NCI-H748 treated with DMSO at 0.1 percent for 48 hours (cell line): ENCODE results near the gene GSAP.

Experiments
- DNase-seq: peaks from one replicate; lab custom pipeline; 2025; lab: John Stamatoyannopoulos, UW

The GSAP gene

GRCh38 chr7:77327067-77327931 lies 88.8 kb downstream of the GSAP start:
- DNase-seq: no peak

DNA sequence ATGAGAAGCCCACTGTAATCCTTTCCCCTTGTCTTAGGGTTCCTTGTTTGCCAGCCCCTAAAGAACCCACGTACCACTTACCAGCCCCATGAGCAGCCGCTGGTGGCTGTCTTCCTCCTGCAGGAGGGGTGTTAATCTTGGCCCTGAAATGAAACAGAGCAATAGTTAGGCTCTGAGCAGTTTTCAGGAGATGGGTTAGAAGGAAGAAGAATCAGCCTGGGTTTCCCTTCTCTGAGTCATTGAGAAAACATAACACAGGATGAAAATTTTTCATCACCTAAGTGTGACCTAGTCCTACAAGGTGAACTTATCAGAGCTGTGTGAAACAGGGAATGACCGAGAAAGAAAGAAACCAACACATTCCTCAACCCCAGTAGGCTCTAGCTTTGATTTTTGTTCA lies 90.0 kb downstream of the GSAP start:
- DNase-seq: no peak

GRCh38 chr7:77321300-77321699 lies 94.8 kb downstream of the GSAP start:
- DNase-seq: no peak

DNA sequence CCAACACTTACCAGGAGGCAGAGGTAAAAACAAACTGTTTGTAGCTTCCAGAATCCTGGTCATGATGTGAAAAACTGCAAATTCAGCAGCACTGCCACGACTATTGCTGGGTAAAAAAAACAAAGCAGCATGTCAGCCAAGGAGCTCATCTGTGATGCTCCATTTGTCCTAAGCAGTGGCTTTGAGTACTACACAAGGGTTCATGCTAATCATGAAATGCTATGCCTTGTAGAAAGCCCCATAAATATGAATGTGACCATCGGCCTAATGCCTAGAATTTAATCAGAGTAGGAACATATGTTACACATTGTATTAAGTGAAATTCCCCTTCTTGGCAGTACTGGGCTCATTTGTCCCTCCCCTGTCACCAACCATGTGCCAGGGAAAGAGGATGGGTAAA lies 95.4 kb downstream of the GSAP start:
- DNase-seq: no peak

DNA sequence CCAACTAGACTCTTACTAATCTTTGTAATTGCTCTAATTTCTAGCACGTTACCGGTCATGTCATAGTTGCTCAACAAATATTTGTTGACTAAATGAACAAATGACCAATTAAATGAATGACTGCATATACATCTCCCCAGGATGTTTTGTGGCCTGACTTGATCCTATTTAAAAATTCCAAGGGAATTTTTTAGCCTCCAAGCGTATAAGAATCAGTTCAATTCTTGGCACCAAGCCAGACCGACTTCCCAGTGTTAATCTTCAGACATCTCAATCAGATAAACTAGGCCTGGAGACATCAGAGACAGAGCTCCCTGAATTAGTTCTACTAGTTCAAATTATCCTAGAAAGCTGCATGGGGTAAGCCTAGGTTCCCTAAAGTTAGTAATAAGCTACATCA lies 96.0 kb downstream of the GSAP start:
- DNase-seq: no peak

DNA sequence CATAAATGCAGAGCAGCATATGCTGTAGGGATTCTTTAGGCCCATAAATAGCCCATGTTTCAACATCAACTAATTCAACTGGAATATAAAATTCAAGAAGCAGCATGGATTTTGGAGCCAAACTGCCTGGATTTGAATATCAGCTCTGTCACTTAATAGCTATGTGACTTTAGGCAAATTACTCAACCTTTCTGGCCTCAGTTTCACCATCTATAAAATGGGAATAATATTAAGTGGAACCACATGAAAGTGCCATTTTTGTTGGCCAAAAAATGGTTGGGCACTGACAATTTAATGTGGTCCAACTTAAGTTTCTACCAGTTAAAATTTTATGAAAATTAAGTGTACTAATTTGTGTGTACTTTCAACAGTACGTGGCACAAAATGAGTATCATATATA lies 98.1 kb downstream of the GSAP start:
- DNase-seq: no peak

DNA sequence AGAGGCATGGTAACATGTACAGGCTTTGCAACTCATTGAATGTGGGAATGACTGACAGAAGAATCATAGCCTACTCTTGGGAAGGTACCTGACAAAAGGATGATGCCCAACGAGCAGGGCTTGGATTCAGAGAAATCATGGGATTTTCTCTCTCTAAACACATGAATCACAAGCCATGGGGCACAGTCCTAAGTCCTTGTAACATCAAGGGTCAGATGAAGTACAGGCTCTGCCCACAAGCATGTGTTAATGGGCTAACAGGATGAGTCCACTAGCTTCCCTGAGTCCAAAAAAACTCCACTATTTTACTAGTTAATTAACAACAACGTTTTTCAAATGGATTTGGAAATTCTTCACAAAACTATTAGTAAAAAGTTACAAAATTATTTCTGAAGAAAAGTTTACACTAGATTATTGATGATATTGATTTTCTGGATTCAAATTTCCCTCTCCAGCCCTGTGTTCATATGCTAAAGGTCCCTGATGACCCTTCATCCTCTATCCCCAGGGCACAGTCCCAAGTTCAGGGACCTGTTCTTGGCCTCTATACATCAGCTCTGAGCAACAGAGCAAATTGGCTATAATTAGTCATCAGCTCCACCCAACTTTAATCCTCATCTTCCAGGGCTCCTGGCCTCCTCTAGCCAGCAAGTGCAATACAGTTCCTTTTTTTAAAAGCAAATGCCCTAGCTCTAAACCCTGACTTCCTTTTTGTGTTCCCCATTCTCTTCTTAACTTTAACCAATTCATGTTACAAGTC lies 99.8 kb downstream of the GSAP start:
- DNase-seq: no peak

- no peak for DNase-seq
These were observed 101.0 kb downstream of the GSAP start for GRCh38 chr7:77315182-77315591.

DNA sequence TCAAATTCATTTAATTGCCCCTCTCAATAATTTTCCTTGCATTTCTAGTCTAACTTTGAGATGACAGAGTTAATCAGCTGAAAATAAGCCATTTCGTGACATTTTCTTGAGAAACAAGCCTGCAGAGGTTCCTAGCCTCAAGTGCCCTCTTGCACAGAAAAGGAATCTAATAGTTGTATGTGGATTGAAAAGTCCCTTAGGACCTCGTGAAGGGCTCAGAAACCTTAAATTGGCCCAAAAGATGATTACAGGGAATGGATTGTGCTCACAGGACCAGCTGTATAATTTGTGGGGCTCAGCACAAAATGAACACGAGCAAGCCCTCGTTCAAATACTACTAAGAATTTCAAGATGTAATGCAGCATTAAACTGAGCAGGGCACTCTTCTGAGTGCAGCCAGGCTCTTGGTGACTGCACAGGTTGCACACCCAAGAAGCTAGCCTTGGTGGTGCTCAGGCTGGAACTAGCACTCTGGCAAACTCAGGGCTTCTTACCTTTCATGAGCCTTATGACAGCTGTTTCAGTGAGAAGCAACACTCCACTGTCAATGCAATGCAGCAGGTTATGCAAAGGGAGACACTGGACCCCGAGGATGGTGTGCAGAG lies 102.2 kb downstream of the GSAP start:
- no peak for DNase-seq

GRCh38 chr7:77313085-77313484 lies 103.1 kb downstream of the GSAP start:
- DNase-seq: no peak

DNA sequence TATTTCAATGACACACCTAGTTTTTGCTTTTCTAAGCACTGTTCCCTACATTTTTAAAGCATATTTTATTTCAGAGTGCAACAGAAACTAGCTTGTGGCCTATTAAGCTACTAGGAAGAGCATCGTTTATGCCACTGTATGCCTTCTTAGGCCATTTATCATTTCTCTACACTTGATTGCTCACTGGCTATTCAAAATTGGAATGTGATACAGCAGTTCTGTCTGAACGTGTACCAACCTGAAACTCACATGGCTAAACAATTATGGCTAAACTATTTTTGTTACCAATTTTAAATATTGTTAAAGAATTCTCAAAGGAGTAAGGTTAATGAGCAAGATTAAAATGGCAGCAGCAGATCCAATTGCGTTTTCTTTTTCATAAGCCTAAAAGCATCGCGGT lies 105.2 kb downstream of the GSAP start:
- DNase-seq: no peak

DNA sequence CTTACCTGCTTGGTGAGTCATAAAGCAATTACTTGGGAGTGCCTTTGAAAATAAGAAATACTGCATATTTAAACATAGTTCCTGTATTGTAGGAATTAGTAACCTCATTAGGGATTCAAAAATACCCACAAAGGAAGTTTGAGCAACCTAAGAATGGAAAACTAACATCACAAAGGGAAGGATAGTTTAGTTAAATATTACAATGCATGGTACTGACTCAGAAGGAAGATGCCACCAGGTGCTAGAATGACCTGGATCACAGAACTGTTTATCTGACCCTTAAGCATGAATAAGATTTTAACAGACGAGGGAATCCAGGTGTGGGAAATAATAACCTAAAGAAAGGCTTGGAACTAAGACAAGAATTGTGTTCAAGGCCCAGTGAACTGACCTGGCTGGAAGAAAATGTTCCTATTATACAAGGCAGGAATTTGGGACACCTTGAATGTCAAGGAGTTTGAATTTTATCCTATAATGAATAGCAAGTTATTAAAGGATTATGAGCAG lies 106.4 kb downstream of the GSAP start:
- DNase-seq: no peak

- no peak for DNase-seq
These were observed 107.4 kb downstream of the GSAP start for GRCh38 chr7:77308792-77309191.

GRCh38 chr7:77306231-77307067 lies 109.7 kb downstream of the GSAP start:
- no peak for DNase-seq

GRCh38 chr7:77295549-77295948 lies 120.6 kb downstream of the GSAP start:
- DNase-seq: no peak

DNA sequence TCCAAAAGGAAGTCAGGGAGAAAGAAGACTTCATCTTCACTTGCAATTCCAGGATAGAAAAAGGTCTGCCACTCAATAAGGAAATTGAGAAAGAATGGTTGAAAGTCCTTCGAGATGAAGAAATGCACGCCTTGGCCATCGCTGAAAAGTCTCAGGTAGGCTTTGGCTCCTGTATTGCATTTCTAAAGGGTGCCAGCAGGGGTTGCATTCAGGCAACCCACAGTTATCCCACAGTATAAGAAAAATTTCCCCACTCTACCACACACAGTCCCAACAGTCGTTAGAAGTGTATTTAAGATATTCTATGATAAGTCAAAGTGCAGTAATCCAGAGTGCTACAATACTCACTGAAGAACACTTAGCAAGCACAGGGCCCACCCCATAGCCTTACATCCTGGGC lies 123.1 kb downstream of the GSAP start:
- no peak for DNase-seq

GRCh38 chr7:77290425-77290824 lies 125.7 kb downstream of the GSAP start:
- no peak for DNase-seq

DNA sequence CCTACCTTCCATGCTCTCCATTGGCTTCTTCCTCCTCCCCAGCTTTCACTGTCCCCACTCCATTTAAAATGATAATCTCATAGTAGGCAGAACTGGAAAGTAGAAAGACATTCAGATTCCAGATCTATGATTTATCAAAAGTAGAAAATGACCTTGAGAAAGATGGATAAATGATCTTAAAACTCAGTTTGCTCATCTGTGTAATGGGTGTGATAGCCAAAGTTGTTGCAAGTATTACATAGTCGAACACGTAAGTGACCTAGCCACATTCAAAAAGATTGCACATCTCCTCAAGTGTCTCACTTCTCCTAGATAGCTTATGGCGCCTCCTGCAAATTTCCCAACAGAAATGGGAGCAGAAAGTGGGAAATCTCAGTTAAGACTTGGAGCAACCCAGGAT lies 126.8 kb downstream of the GSAP start:
- DNase-seq: no peak

DNA sequence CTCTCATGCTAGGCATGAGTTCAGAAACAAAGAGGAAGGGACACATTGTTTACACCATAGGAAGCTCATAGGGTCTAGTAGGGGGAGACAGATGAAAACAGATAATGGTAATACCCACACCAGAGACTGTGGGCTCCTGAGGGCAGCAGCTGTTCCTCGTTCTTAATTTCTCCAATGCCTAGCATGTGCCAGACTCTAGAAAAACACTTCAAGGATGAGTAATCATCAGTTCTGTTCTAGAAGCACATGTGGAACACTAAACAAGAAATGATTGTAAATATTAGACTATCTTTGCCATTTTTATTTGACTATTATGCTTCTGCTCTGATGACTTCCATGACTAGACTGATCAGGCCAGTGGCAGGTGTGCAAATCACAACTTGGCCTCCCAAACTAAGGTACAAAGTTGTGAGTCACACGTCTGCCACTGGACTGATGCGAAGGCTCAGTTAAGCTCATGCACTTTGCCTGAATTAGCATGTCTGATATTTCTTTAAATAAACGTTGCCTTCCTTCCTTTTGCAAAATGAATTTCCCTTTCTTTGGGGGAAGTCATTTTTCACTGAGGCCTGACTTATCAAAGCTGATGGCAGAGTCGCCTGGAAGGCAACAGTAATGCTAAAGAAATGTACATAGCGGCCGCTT lies 127.4 kb downstream of the GSAP start:
- DNase-seq: no peak

DNA sequence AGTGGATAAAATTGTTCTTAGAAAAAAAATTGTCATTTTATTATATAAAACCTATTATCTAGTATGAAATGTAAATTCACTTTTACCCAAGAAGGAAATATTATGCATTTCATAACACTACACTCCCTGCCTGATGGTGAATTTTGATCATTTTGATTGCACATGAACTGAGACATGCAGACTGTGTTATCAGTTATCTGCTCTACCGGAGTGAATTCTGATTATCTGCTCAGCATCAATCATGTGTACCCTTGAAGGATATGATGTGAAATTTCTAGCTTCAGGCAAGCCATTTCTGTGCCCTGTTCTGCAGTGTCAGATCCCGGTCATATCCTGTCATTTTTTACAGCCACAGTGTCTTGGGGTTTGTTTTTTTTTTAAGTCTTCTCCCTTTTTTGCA lies 131.5 kb downstream of the GSAP start:
- no peak for DNase-seq

DNA sequence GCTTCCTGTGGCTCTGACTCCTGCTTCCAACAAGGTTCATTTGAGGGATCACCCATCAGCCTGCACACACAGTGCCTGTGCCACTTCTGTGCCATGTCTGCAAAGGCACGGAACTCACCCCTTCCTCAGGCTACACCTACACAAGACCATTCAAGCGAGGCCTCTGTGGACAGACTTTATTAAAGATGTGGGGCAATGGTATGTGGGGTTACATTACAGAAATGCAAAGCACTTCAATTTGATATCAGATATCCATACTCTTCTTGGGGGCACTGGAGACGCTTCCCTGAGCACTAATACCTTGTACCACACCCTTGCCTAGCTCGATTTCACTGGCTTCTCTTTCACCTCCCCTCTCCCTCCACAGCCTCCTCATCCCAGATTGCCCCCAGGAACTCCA lies 132.1 kb downstream of the GSAP start:
- DNase-seq: no peak
